AML-193 (cell line): Measurements from ENCODE around the gene GUCY2D.
A peak's percentile ranks its signal among the peaks of the same experiment; 100 is the strongest.

Source experiments
- DNase-seq, 2 experiments: peaks; one replicate each; lab custom pipeline; 2025; lab: John Stamatoyannopoulos, UW

Gene GUCY2D

DNA sequence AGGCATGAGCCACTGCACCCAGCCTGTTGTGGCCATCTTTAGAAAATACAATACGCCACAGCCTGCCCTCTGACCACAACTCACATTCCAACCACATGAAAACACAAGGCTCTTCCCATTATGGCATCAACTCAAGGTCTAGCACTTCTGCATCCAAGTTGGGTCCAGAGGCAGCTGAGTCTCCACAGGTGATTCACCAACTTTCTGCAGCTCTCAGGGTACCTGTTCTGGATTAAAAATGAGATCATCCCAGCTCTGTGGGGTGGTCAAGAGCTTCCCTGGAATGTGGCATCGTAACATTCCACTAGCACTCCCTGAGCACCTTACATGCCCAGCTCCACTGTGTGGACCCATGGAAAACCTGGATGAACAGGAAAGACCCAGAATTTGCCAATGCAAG is 9.9 kb upstream of the GUCY2D start:
- no peak for DNase-seq

DNA sequence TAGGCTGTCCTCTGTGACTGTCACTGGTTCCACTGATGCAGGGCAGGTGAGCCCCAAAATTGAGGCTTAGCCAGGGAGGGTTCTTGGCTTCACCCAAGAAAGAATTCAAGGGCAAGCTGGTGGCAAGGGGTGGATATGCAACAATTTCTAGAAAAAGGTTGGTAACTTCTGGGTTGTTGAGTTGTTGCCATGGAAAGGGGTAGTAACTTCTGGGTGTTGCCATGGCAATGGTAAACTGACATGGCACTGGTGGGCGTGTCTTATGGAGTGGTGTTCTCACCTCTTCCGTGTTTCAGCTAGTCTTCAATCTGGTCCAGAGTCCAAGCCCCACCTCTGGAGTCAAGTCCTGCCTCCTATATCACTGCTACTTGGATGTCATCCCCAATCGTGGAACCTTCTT is 9.5 kb upstream of the GUCY2D start:
- DNase-seq: no peak

DNA sequence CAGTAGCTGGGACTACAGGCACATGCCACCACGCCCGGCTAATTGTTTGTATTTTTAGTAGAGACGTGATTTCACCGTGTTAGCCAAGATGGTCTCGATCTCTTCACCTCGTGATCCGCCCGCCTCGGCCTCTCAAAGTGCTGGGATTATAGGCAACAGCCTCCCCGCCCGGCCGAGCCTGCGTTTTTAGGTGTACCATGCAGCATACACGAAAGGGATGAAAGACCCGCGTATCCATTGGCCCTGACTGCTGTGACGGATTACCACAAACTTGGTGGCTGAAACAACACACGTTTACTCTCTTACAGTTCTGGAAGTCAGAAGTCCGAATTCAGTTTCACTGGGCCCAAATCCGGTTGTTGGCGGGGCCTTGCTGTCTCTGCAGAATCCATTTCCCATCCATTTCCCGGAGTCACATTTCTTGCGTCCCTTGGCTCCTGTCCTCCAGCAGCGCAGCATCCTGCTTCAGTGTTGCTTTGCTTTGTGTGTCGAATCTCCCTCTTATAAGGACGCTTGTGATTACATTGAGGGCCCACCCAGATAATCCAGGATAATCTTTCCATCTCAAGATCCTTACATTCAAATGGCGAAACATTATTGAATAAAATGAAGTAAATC is 8.3 kb upstream of the GUCY2D start:
- DNase-seq: no peak

DNA sequence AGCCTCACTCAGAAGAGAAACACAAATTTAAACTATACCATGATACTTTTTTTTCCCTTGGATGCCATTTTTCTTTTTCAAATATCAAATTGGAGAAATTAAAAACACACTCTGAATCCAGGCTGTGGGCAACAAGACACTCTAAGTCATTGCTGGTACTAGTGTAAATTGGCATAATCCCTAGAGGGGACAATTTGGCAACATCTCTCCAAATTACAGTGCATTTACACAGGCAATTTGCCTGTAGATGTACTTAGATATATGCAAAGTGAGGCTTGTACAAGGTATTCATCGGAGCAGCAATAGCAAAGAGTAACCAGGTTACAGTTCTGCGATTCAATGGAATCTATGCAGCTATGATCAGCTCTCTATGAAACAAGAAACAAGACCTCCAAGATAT is 6.7 kb upstream of the GUCY2D start:
- no peak for DNase-seq

DNA sequence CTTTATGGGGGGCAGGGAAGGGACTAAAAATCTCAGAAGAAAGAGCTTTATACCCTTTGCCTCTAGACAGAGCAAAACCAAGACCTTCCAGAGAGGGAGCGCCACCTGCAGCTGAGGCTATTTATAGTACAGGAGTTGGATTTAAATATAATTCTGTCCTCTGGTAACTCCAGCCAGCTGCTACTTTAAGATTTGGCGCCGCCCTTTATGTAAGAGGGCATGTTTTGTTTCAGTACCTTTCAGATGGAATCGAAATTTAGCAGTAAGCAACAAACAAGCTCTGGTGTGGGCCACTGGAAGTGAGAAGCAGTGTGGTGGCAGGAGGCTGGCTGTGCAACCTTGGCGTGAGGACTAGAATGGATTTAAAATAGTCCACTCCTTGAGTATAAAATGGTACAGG is 5.2 kb upstream of the GUCY2D start:
- peak; percentile 23 to 26 for DNase-seq

DNA sequence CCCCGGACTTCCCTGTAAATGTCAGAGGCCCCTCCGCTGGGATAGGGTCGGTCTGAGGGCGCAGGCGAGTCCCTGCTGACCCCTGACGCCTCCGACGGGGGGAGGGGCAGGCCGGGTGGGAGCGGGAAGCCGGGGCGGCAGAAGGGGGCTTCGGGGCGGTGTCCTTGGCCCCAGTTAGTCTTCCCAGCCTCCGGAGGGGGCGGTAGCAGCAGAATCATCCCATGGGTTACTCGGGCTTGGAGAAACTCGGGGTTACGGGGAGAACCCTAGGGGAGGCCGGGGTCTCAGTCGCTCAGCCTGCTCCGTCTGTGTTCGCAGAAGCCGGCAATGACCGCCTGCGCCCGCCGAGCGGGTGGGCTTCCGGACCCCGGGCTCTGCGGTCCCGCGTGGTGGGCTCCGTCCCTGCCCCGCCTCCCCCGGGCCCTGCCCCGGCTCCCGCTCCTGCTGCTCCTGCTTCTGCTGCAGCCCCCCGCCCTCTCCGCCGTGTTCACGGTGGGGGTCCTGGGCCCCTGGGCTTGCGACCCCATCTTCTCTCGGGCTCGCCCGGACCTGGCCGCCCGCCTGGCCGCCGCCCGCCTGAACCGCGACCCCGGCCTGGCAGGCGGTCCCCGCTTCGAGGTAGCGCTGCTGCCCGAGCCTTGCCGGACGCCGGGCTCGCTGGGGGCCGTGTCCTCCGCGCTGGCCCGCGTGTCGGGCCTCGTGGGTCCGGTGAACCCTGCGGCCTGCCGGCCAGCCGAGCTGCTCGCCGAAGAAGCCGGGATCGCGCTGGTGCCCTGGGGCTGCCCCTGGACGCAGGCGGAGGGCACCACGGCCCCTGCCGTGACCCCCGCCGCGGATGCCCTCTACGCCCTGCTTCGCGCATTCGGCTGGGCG is 542 bp downstream of the GUCY2D start:
- no peak for DNase-seq

DNA sequence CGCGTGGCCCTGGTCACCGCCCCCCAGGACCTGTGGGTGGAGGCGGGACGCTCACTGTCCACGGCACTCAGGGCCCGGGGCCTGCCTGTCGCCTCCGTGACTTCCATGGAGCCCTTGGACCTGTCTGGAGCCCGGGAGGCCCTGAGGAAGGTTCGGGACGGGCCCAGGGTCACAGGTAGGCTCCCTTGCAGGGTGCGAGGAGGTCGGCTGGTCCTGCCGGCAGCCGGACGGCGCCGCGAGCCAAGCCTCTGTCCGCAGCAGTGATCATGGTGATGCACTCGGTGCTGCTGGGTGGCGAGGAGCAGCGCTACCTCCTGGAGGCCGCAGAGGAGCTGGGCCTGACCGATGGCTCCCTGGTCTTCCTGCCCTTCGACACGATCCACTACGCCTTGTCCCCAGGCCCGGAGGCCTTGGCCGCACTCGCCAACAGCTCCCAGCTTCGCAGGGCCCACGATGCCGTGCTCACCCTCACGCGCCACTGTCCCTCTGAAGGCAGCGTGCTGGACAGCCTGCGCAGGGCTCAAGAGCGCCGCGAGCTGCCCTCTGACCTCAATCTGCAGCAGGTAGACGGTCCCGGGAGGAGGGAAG is 1.3 kb downstream of the GUCY2D start:
- DNase-seq: no peak

DNA sequence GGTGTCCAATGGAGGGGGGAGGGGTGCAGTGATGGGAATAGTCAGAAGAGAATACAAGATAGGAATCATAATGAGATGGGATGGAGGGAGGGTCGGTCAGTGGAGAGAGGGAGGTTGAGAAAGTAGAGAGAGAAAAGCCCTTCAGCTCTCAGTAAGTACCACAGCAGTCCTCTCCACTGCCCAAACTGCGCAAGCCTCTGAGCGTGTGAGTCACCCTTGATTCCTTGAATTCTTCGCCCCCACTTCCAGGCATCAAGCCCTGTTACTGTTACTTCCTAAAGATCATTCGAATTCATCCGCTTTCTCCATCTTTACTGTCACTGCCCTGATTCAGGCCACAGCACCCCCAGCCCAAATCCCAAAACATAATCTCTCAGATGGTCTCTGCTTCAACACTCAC is 2.5 kb downstream of the GUCY2D start:
- no peak for DNase-seq

DNA sequence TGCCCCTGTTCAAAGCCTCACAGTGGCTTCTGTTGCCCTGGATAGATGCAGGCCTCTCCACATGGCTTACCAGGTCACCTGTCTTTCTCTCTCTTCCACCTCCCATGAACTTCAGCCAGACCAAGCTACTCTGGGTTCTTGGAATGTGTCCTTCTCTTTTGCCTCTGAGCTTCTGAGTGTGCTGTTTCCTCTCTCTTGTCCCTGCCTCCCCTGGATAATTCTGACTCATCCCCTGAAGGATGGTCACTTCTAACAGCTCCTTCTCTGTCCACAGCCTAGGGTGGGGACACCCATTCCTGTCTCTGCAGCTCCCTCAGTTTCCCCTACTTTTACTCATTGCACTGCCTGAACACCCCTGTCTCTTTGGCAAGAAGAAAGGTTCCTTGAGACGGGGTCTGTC is 2.9 kb downstream of the GUCY2D start:
- DNase-seq: no peak

DNA sequence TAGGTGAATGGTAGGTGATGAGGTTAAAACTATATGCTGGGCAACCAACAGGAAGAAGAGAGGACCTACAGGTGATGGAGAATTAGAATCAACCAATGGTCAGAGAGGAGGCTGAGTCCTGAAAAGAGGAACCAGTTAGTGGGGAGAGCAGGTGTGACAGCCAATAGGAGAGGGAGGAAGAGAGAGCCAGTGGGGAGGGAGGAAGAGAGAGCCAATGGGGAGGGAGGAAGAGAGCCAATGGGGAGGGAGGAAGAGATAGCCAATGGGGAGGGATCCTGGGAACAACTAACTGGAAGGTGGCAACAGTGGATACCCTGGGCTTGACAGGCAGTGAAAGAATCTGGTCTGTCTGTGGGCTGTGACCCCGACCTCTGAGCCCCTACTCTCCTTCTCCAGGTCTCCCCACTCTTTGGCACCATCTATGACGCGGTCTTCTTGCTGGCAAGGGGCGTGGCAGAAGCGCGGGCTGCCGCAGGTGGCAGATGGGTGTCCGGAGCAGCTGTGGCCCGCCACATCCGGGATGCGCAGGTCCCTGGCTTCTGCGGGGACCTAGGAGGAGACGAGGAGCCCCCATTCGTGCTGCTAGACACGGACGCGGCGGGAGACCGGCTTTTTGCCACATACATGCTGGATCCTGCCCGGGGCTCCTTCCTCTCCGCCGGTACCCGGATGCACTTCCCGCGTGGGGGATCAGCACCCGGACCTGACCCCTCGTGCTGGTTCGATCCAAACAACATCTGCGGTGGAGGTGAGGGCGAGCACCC is 3.7 kb downstream of the GUCY2D start:
- no peak for DNase-seq

DNA sequence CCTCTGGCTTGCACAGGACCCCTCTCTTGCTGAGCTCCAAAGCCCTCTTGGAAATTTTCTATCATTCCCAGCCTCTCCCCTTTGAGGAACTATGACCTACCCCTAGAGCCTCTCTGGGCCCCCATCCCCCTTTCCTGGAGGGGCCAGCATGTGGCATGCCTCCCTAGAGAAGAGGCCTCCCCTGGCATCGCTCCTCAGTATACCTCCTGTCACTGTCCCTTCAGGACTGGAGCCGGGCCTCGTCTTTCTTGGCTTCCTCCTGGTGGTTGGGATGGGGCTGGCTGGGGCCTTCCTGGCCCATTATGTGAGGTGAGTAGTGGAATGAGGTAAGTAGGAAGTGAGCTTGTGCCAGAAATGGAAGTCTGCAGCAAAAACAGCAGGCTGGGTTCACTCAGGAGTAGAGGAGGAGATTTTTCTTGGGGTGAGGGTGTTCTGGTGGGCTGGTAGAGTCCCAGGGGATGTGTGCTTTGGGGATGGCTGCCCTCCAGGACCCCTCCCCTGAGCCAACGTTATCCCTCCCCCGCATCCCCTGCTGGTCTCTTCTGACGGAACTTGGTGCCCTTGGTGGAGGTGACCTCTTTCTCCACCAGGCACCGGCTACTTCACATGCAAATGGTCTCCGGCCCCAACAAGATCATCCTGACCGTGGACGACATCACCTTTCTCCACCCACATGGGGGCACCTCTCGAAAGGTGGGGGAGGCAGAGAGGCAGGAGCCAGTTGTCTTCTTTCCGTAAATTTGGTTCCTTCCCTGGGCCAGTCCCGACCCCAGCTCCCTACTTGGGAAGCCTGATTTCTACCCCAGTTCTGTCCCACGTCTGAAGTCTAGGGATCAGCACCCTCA is 4.6 kb downstream of the GUCY2D start:
- no peak for DNase-seq

DNA sequence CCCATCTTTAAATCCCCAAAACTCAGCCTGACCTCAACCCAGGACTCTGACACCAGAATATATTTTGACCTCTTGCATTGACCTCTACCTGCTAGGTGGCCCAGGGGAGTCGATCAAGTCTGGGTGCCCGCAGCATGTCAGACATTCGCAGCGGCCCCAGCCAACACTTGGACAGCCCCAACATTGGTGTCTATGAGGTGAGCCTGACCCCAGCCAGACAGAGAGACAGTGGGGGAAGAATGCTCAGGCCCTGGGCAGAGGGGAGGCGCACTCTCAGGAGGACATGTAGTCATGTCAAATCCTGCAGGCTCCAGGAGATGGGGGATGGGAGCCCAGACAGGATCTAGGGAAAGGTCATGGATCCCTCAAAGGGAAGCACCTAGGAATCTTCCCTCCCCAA is 5.4 kb downstream of the GUCY2D start:
- no peak for DNase-seq

DNA sequence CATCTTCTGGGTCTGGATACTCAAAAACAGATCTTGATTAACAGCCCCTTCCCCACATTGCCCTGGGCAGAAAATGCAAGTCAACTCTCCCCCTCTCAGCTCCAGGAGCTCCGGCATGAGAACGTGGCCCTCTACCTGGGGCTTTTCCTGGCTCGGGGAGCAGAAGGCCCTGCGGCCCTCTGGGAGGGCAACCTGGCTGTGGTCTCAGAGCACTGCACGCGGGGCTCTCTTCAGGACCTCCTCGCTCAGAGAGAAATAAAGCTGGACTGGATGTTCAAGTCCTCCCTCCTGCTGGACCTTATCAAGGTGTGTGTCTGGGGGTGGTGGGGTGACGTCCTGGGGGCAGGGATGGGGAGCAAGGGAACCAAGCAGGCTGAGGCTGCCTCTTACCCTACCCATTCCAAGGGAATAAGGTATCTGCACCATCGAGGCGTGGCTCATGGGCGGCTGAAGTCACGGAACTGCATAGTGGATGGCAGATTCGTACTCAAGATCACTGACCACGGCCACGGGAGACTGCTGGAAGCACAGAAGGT is 9.7 kb downstream of the GUCY2D start:
- no peak for DNase-seq

DNA sequence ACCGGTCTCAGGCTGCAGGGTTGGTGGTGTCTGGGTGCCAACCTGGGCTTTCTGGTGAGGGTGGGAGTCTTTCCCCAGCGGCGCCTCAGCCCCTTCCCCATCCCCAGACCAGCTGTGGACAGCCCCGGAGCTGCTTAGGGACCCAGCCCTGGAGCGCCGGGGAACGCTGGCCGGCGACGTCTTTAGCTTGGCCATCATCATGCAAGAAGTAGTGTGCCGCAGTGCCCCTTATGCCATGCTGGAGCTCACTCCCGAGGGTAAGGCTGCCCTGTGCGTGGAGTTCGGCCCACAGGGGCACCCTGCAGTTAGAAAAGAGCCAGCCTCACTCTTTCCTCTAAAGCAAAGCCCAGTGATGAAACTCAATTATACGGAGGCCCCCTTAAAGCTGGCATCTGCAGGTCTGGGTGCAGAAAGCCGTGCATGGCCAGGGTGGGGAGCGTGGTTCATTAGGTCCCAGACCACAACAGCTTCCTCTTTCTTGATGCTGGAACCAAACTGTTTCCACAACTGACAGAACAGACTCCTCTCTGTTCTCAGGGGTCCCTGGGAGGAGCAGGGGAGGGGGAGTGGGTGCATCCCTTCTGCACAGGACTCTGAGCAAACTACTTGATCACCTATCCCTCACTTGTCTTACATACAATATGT is 10.7 kb downstream of the GUCY2D start:
- peak in 1 of 2 experiments; percentile 18 for DNase-seq

DNA sequence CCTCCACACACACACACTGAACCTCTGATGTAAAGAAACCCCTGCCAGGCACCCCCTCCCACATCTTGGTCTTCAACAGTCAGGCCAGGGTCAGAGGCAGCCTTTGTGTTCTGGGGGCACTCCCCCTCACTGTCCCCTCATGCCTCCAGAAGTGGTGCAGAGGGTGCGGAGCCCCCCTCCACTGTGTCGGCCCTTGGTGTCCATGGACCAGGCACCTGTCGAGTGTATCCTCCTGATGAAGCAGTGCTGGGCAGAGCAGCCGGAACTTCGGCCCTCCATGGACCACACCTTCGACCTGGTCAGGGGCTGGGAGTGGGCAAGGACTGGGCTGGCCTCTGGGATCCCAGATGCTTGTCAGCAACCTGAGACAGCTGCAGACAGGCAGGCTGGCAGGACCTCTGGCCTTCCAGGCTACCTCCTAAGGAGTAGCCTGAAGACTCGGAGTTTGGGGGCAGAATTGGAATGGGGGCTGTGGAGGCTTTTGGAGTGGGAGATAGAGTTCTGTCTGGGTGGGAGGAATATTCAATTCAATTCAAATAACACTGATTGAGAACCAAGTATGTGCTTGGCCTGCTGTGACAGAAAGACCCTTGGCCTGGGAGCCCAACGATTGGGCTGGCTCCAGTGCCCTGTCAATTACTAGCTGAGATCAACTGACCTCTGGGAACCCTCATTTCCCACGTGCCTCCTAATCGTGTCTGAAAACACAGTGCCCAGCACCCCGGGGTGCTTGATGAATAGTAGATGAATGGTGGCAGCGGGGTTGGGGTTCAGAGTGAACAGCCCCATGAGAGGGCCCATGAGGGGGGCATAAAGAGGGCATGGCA is 11.5 kb downstream of the GUCY2D start:
- no peak for DNase-seq

DNA sequence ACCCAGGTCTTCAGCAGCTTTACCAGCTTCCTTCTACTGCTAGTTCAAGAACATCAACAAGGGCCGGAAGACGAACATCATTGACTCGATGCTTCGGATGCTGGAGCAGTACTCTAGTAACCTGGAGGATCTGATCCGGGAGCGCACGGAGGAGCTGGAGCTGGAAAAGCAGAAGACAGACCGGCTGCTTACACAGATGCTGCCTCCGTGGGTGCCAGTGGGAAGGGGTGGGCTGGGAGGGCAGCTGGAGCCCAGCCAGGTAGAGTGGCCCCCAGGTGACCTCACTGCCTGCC is 12.1 kb downstream of the GUCY2D start:
- DNase-seq: no peak

DNA sequence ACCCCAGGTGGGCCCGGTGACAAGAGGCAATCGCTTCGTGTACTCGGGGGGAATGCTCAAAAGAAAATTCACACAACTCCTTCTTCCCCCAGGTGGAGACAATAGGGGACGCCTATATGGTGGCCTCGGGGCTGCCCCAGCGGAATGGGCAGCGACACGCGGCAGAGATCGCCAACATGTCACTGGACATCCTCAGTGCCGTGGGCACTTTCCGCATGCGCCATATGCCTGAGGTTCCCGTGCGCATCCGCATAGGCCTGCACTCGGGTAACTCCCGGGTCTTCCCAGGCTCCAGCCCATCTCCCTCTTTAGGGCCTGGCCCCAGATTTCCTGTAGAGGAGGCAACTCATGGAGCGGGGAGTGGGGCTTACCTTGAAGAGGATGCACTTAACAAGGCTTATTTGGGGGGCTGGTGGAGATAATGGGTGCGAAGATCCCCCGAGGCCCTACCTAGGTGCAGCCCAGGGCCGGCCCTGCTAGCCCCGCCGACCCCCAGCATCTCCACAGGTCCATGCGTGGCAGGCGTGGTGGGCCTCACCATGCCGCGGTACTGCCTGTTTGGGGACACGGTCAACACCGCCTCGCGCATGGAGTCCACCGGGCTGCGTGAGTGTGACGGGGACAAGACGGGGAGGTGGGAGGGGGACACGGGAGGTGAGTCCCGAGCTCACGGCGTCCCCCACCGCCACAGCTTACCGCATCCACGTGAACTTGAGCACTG is 13.0 kb downstream of the GUCY2D start:
- DNase-seq: no peak

DNA sequence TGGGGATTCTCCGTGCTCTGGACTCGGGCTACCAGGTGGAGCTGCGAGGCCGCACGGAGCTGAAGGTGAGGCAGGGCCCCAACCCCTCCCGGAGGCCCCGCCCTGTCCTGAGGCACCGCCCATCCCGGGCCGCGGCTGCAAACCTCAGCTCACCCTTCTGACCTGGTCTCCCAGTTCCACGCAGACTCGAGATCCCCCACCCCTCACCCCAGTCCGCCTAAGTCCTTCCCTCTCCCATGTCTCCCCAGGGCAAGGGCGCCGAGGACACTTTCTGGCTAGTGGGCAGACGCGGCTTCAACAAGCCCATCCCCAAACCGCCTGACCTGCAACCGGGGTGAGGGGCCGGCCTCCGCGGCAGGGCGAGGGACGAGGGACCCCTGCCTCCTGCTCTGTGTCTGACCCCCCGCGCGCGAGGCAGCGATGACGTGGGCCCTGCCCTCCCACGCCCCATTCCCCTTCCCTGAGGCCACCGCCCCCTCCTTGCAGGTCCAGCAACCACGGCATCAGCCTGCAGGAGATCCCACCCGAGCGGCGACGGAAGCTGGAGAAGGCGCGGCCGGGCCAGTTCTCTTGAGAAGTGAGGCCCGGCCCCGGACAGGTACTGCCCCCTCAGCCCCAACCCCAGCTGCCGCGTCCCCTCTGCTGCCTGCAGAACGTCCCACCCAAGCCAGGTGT is 13.7 kb downstream of the GUCY2D start:
- no peak for DNase-seq
